RCC 7860 (cell line): ENCODE data around the gene NFYB.
"Not testable (repeated sequence)": the region's sequence is repeated elsewhere in the genome, so short reads cannot be mapped to it uniquely, and the experiment has no call there.

ENCODE experiments used
- DNase-seq: peaks from one replicate; pipeline ENCODE4 v3.0.0-alpha.2; 2015; ENCODE audit warnings: low spot score
- FAIRE-seq: peaks from 2 replicates; lab custom pipeline; 2012; peaks lifted over from hg19 to GRCh38; lab: Jason Lieb, UNC

Gene NFYB

GRCh38 chr12:104122298-104122697 is 15.7 kb downstream of the NFYB start:
- DNase-seq: no peak
- FAIRE-seq: no peak

DNA sequence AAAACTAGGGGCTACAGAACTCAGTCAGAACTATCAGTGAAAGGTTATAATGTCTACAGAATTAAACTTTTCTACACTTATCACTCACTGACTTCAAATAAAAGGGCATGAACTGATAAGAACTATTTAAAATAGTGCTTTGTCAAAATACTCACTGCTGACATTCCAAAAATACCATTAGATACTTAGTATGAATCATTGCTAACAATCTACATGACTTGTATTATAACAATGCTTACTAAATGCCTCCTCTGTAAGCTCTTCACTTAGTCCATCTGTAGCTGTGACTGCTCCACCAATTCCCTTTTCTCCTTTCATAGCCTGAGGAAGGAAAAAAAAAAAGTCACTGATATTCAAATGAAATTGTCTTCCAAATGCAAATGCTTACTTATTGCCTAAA is 17.0 kb downstream of the NFYB start:
- peak; percentile 85 for FAIRE-seq
- peak; percentile 74 for DNase-seq

DNA sequence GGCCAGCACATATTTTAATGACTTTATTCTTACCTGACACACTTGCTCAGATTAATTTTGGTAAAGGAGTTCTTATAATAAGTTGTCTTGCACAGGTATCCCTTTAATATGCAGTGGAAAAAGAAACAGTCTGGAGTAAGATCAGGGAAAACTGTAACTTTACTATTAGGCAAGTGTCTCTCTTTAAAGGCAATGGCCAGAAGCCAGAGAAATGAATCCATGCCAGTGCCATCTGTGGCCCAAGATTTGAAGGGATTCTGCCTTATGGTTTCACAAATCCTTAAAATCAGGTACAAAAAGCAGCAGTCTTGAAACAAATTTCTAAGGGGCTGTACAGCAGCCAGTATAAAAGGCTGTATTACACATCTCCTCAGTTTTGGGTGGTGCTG is 22.4 kb downstream of the NFYB start:
- no peak for FAIRE-seq

GRCh38 chr12:104114834-104115586 is 23.0 kb downstream of the NFYB start:
- FAIRE-seq, DNase-seq: not testable (repeated sequence)

More for the DNA sequence above, 22.4 kb downstream of the NFYB start:
- DNase-seq: no peak

DNA sequence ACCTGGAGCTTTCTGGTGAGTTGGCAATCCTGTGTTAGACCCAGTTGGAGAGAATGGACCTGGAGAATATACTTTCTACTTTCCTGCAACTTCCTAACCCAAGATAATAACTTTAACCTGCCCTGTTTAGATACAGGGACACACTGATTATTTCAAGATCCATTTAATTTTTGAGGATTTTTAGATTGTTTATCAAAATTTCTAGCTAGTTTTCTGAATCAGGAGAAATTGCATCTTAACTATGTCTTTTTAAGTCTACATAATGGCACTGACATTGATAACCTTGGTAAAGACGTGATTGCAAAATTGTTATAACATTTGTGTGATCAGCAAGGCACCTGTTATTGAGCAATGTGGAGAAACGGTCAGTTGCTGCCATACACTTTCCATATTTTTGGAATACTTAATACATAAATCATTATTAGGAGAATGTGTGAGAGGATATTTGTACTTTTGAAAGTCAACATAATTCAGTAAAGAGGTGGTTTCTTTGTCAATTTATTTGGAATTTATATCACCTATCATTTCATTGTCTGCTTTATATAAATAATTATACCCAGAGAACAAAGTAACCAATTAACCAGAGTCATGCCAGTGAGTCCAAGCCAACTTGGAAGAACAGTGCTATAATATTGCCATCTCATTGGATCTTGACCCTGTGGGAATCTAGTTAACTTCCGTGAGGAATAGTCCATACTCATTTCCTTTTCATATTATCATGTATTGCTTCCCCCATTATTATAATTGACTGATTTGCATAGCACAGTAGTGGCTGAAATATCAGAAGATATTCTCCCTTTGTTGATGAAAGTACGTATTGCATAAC is 28.4 kb downstream of the NFYB start:
- DNase-seq (no peak), FAIRE-seq (no peak)

DNA sequence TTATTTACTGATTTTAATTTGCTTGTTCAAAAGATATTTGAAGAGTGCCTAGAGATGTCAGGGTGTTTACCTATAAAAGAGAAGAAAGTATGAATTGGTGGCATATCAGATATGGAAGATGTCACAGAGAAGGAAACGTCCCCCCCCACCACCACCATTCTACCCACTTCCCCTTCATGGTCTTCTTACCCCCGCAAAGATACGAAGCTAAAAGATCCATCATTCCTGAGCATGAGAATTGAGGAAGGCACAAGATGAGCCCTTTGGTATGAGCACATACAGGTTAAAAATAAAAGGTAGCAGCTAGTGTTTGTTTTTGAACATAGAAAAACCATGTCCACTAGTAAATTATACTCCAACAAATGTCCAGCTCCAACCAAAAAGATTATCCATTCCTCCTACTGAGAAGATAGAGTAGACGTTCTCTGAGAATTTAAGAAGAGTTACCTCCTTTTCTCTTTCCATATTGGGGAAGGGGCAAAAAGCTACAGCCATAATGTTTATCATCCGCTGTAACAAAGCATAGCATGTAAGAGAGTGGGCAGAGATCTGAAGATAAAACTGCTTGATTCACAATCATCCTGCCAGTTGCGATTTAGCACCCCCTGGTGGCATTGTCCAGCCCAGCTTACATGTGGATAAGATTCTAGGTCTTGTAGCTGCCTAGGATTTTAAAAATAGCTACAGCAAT is 29.1 kb downstream of the NFYB start:
- peak; percentile 41 for DNase-seq

GRCh38 chr12:104106965-104107364 is 31.0 kb downstream of the NFYB start:
- FAIRE-seq: no peak
- DNase-seq: no peak

More for the DNA sequence above, 29.1 kb downstream of the NFYB start:
- FAIRE-seq: peak; percentile 69

DNA sequence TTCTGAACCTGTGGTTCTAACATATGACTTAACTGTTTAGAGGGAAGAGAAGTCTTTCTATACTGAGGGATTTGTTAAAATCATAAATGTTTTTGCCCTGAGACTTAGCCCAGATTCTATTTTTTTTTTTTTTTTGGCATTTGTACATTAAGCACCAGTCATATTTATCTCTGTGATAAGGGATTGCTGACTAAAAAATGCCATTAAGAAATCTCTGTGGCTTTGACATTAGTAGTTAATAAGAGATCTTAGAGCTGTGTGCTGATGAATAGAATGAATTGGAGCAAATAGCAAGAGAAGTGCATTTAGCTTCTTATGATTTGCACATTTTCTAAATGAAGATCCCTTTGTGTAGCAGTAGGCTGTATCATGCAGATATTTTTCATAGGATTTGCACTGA is 32.5 kb downstream of the NFYB start:
- FAIRE-seq (no peak), DNase-seq (no peak)

DNA sequence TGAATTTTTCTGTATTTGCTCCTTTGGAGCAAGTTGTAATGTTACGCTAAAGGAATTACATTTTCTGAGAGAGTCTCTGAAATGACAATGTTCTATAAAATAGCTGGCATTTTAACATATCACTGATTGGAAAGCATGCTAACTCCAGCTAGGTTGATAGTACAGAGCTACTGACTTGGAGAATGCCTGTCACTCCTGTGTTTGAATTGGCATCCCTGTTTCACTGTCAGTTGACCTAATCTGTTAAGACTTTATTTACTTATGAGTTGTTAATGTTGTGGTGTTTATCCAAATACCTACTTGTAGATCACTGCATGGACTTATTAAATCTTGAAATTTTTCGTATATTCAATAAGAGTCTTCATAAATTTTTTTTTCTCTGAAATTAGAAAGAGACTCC is 40.1 kb downstream of the NFYB start:
- no peak for FAIRE-seq
- no peak for DNase-seq

DNA sequence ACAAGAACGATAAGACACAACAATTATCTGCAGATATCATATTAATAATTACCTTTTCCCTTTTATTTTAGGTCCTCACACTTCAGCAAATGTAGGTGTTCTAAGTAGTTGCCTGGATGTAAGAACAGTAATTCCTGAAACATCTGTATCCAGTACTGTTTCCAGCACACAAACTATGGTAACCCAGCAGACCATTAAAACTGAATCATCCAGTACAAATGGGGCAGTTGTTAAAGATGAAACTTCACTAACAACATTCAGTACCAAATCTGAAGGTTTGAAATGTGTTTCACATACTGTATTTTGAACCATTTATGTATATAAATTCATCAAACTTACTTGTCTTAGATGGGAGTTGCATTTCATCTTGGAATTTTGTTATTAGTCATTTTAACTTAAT is 42.7 kb downstream of the NFYB start:
- no peak for DNase-seq
- no peak for FAIRE-seq

- no peak for FAIRE-seq
- DNase-seq: no peak
Measured at GRCh38 chr12:104094284-104094683, 43.7 kb downstream of the NFYB start.

- DNase-seq: no peak
- FAIRE-seq: no peak
Measured at GRCh38 chr12:104091136-104091535, 46.9 kb downstream of the NFYB start.

DNA sequence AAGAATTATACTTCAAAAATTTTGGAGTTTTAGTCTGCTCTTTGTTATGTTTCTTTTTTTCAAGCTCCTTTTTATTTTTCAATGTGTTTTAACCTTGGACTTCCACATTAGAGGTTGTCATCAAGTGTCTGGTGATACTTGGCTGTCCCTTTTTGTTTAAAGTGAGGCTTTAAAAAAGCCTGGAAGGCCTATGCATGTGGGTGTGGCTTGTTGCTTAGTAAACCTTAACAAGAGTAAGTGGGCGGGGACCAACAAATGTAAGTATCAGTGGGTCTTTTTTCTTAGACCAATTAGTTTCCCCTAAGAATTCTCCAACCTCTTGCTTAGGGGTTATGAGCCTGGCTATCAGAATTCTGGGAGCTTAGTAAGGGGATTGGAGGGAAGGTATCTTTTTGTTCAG is 47.3 kb downstream of the NFYB start:
- DNase-seq (no peak), FAIRE-seq (no peak)

GRCh38 chr12:104083769-104084475 is 54.1 kb downstream of the NFYB start:
- FAIRE-seq: no peak
- no peak for DNase-seq

DNA sequence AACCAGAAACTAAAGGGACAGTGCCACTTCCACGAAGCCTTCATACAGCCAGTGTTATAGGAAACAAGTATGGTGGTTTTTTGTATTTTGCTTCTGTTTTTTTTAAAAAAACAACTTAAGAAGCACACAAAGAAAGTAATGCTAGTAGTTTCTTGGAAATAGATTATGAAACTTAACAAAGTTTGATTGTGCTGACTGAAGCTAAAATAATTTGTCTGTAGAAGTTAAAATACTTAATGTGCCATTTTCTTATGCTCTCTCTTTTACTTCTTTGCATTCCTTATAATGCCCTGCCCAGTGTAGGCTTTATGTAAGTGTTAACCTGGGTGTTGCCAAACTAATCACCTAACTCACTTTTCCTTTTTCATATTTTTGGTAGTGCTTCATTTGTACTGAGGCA is 57.2 kb downstream of the NFYB start:
- FAIRE-seq (no peak), DNase-seq (no peak)

GRCh38 chr12:104079024-104079423 is 59.0 kb downstream of the NFYB start:
- FAIRE-seq: no peak
- DNase-seq: no peak

DNA sequence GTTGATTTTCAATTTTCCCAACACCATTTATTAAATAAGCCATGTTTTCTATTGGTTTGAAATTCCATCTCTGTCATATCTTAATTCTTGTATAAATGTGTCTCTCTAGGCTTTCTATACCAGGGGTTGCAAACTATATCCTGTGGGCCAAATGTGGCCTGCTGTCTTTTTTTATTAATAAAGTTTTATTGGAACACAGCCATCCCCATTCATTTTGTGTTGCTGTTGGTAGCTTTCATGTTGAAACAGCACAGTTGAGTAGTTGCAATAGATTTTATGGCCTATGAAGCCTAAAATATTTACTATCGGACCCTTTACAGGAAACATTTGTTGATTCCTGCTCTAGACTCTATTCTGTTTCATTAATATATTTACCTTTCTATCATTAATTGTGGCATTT is 64.3 kb downstream of the NFYB start:
- FAIRE-seq: no peak
- no peak for DNase-seq

DNA sequence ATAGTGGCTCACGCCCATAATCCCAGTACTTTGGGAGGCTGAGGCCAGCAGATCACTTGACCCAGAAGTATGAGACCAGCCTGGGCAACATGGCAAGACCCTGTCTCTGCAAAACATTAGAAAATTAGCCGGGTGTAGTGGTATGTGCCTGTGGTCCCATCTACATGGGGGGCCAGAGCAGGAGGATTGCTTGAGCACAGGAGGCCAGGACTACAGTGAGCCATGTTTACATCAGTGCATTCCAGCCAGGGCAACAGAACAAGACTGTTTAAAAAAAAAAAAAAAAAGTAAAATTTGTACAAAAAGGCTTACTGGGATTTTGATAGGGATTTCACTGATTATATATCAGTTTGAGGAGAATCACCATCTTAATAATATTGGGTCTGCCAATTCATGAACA is 65.9 kb downstream of the NFYB start:
- no peak for FAIRE-seq
- no peak for DNase-seq
